AG09309 (cell line): ENCODE data around the gene PDZD7.
A peak's percentile ranks its signal among the peaks of the same experiment; 100 is the strongest.

Experiments used
- DNase-seq: peaks from one replicate; pipeline ENCODE4 v3.0.0-alpha.2; 2010; ENCODE audit warnings: low read depth
- H3K4me3 ChIP-seq: 2 replicates; pipeline ENCODE4 v1.5.1; 2011; ENCODE audit warnings: mild to moderate bottlenecking, low read depth, low read length, moderate library complexity; ENCODE audit not compliant: control insufficient read depth
- TF ChIP-seq, protein P1 (sequence below): IDR thresholded peaks from 2 replicates; pipeline ENCODE4 v1.5.1; 2011; ENCODE audit warnings: mild to moderate bottlenecking, low read depth, low read length, inconsistent platforms; ENCODE audit not compliant: insufficient read depth, control insufficient read depth; ENCODE audit errors: missing control alignments

The PDZD7 gene

DNA sequence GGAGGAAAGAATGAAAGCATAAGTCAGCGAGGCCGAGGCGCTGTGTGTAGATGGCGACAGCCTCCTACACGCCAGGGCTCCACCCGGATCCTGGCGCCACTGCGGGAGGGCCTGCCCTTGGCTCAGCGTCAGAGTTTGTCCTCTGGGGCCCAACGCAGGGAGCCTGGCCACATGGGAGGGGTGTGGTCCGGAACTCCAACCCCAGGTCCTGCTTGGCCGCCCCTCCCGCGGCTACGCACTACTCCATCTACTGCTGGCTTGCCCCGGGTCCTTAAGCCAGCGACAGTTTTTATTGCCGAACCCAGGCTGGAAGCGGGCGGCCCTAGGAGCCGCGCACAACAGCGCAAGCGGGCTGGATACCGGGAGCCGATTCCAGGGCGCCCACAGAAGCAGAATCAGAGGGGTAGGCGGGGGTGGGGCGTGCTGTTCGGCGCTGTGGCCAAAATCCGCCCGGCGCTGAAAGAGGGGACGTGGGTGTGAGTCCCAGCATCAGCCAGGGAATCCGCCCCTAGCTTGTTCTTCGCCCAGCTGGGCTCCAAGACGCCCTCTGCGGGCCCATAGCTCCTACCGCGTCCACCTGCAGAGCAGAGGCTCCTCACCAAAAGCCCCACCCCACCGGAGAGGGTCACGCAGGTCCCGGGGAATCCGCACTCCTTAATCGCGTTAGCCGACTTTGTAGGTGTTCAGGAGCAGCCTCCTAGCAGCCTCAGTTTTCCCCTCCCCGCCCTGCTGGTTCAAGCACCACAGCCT, 35.4 kb upstream of the PDZD7 start:
- TF ChIP-seq, protein P1, sequence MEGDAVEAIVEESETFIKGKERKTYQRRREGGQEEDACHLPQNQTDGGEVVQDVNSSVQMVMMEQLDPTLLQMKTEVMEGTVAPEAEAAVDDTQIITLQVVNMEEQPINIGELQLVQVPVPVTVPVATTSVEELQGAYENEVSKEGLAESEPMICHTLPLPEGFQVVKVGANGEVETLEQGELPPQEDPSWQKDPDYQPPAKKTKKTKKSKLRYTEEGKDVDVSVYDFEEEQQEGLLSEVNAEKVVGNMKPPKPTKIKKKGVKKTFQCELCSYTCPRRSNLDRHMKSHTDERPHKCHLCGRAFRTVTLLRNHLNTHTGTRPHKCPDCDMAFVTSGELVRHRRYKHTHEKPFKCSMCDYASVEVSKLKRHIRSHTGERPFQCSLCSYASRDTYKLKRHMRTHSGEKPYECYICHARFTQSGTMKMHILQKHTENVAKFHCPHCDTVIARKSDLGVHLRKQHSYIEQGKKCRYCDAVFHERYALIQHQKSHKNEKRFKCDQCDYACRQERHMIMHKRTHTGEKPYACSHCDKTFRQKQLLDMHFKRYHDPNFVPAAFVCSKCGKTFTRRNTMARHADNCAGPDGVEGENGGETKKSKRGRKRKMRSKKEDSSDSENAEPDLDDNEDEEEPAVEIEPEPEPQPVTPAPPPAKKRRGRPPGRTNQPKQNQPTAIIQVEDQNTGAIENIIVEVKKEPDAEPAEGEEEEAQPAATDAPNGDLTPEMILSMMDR = peak; percentile 68
- no peak for DNase-seq
- H3K4me3 ChIP-seq = peak overlapping the region; percentile 49

GRCh38 chr10:101065481-101066145, 34.7 kb upstream of the PDZD7 start:
- no peak for DNase-seq
- TF ChIP-seq, protein P1 = peak; percentile 1
- peak overlapping the region; percentile 49 for H3K4me3 ChIP-seq

DNA sequence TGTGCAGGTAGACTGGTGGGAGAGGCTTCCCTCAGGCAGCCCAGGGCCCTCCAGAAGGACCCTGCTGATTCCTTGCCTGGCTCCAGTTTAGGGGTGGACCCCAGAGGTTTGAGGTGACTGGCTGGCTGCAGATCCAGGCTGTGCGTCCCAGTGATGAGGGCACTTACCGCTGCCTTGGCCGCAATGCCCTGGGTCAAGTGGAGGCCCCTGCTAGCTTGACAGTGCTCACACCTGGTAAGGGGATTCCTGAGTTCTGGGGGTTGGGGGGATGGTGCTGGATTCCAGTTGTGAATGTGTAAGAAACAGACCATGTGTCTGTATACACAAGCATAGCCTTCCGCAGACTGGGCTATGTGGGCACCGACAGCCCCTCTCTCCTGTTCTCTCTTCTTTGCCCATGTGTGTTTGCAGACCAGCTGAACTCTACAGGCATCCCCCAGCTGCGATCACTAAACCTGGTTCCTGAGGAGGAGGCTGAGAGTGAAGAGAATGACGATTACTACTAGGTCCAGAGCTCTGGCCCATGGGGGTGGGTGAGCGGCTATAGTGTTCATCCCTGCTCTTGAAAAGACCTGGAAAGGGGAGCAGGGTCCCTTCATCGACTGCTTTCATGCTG, 33.6 kb upstream of the PDZD7 start:
- DNase-seq = no peak
- no peak overlapping the region for H3K4me3 ChIP-seq
- TF ChIP-seq, protein P1 = no peak

- no peak for DNase-seq
- H3K4me3 ChIP-seq = no peak overlapping the region
- TF ChIP-seq, protein P1 = no peak
Measured at GRCh38 chr10:101063548-101064414, 32.9 kb upstream of the PDZD7 start.

GRCh38 chr10:101063050-101063525, 32.2 kb upstream of the PDZD7 start:
- peak overlapping the region; percentile 88 for H3K4me3 ChIP-seq
- TF ChIP-seq, protein P1 = no peak
- DNase-seq = no peak
